HG03342 (cell line): ENCODE measurements around the gene RAPGEF2.

Source experiments
- ATAC-seq: cut with Tn5 transposase; IDR thresholded peaks from one replicate; pipeline ENCODE4 v1.9.1; 2021; ENCODE audit warnings: mild to moderate bottlenecking, moderate library complexity; ENCODE audit not compliant: unreplicated experiment

The RAPGEF2 gene

DNA sequence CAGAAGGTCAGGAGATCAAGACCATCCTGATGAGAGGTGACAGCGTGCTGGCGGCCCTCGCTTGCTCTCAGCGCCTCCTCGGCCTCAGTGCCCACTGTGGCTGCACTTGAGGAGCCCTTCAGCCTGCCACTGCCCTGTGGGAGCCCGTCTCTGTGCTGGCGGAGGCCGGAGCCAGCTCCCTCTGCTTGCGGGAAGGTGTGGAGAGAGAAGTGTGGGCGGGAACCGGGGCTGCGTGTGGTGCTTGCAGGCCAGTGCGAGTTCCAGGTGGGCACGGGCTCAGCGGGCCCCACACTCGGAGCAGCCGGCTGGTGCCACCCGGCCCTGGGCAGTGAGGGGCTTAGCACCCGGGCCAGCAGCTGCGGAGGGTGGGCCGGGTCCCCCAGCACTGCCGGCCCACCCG is 286.9 kb downstream of the RAPGEF2 start:
- no peak for ATAC-seq

DNA sequence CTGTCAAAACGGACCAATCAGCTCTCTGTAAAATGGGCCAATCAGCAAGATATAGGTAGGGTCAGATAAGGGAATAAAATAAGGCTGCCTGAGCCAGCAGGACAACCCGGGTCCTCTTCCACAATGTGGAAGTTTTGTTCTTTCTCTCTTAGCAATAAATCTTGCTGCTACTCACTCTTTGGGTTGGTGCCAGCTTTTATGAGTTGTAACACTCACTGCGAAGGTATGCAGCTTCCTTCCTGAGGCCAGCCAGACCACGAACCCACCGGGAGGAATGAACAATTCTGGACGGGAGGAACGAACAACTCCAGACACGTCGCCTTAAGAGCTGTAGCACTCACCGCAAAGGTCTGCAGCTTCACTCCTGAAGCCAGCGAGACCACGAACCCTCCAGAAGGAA is 287.8 kb downstream of the RAPGEF2 start:
- ATAC-seq, result no peak

DNA sequence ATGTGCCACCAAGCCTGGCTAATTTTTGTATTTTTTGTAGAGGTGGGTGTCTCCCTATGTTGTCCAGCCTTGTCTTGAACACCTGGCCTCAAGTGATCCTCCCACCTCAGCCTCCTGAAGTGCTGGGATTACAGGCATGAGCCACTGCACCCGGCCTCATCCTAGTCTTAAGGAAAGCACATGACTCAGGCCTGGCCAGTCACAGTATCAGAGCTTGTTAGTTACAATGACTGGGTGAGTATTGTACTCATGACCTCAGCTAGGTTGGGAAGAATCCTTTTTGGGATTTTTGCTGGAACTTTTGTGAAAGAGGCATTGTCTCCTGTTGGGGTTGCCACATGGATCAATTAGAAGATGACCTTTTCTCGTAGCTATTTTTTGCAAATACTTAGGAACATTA is 292.8 kb downstream of the RAPGEF2 start:
- no peak for ATAC-seq

DNA sequence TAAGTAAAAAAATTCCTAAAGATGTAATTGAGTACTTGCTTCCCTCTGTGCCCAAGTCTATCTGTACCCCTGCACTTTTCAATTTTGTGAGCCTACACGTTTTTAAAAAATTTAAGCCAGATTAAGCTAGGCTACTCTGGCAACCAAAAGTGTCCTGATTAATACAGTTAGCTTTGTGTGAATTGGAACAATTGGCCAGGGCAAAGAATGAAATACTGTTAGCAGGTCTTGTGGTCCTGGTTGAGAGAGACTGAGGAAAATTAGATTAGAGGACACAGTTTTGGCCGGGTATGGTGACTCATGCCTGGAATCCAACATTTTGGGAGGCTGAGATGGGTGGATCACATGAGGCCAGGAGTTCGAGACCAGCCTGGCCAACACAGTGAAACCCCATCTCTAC is 293.3 kb downstream of the RAPGEF2 start:
- ATAC-seq, result no peak

DNA sequence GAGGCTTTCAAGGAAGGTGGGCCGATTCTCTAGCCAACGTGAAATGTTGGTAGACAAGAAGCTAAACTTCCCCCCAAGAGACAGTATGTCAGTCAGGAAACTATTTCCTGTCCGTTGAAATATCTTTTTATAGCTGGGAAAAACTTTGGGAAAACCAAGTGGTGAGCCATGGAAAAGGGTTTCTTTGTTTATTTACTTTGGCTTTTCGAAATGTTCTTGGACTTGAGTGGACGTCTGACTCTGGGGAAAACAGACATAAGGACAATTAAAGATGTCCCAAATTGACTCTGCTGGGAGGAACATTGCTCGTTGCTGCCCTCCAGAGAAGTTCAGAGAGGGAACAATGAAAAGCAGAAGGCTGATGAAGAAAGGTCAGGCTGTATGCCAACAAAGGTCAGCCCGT is 295.4 kb downstream of the RAPGEF2 start:
- no peak for ATAC-seq

DNA sequence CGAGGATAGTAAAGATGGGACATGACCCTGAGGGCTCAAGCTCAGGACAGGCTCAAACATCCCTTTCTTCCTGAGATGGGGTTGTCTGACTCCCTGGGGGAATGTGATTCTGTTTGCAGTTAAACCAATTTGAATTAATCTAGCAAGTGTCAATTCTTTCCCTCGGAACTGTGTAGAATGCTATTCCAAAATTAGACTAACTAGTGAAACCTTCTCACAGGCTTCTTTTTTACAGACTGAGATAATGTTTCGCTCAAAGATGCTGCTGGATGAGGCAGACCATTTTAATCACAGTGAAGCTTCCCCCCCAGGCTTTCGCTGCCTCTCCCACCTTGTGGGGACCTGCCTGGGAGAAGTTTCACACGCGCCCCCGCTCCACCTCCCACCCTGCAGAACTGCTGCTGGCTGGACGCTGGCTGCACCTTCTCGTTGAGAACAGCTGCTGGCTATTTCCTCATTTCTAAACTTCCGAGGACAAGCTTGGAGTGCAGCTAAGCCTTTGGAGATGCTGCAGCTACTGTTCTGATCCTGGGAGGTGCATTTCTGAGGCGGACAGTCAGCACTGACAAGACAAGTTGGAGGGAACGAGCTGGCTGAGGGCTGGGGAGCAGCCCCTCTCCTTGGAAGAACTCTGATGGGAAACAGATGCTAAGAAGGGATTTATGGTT is 297.8 kb downstream of the RAPGEF2 start:
- ATAC-seq, result no peak

DNA sequence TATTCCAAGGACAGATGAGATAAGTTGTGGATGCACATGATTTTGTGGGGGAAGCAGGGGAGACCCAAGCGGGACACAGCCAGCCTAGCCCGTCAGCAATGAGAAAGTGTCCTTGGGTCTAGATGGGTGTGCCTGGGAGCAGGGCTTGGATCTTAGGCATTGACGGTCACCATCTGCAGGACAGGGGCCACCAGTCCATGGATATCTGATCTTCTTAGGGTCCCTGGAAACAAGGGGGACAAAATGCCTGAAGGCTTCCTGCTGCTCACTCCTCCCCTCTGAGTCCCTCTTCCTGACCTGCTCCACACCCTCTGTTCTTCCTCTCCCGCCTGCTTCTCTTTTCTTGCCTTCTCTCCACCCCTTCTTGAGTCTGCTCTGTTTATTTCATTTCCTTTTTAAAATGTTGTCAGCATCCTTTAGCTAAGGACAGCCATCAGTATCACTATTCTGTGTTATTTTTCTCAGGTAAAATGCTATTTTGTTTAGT is 298.4 kb downstream of the RAPGEF2 start:
- no peak for ATAC-seq

DNA sequence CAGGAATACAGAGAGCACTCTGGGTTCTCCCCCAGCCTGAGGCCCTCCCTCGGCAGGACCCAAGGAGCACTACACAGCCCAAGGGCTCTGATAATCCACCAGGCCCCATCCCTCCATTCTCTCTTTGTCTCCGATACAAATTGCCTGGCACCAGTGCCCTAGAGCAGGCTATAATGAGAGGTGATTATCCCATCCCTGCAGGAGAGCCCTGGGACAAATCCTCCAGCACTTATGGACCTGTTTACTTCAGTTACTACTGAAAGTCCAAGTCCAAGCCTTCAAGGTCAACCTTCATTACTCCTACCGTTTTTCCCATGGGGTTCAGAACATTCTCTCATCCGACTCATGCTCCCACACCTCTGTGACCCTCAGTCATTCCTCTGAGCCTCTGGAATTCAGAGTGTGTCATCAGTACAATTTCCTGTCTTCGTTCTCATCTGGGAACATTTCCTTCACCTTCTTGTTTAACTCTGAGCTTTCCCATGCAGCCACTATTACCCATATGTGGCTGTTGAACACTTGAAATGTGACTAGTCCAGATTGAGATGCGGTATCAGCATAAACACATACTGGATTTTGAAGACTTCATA is 299.0 kb downstream of the RAPGEF2 start:
- no peak for ATAC-seq
